Measurements from ENCODE around the gene ZG16B. TPM values are rescaled to one million over a fixed set of nuclear protein-coding genes. Genes with fewer than 3 reads are reported as not detected.

The ZG16B gene
- polyA plus RNA-seq, 1 experiment = 0.10 TPM

DNA sequence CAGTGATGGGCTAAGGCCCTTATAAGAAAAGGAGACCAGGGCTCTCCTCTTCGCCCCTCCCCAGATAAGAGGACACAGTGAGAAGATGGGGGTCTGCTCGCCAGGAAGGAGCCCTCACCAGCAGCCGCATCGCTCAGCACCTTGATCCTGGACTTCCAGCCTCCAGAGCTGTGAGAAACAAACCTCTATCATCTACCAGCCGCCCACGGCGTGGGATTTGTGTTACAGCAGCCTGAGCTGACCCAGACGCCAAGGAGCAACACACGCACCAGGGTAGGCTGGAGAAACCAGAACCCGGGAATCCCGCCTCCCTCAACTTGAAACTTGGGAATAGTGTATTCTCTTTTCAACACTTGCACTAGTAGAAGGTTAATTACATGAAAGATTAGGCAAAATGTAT, 4.2 kb upstream of the ZG16B start:
- TF ChIP-seq, protein P1, sequence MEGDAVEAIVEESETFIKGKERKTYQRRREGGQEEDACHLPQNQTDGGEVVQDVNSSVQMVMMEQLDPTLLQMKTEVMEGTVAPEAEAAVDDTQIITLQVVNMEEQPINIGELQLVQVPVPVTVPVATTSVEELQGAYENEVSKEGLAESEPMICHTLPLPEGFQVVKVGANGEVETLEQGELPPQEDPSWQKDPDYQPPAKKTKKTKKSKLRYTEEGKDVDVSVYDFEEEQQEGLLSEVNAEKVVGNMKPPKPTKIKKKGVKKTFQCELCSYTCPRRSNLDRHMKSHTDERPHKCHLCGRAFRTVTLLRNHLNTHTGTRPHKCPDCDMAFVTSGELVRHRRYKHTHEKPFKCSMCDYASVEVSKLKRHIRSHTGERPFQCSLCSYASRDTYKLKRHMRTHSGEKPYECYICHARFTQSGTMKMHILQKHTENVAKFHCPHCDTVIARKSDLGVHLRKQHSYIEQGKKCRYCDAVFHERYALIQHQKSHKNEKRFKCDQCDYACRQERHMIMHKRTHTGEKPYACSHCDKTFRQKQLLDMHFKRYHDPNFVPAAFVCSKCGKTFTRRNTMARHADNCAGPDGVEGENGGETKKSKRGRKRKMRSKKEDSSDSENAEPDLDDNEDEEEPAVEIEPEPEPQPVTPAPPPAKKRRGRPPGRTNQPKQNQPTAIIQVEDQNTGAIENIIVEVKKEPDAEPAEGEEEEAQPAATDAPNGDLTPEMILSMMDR (IDR thresholded peaks at IDR 0.05; ENCODE audit: insufficient read depth, low read depth, low read length) = no peak
- POLR2A ChIA-PET = no interaction called here
- DNase-seq (ENCODE audit: low read depth) = no peak
- CTCF ChIA-PET = interaction anchor here (1.2 kb wide), 1 partner anchor 12 kb away, joined by 4 read pairs; no protein-coding TSS in a partner anchor
- Histone ChIP-seq H3K36me3 (ENCODE audit: control insufficient read depth, insufficient read depth, low read length) (no peaks in the 10 kb centered on the region), H3K27me3 (ENCODE audit: control insufficient read depth, insufficient read depth, low read length) (peaks cover 39% of the 10 kb centered on the region), H3K4me3 (ENCODE audit: low read depth, low read length) (no peak overlapping the region)

DNA sequence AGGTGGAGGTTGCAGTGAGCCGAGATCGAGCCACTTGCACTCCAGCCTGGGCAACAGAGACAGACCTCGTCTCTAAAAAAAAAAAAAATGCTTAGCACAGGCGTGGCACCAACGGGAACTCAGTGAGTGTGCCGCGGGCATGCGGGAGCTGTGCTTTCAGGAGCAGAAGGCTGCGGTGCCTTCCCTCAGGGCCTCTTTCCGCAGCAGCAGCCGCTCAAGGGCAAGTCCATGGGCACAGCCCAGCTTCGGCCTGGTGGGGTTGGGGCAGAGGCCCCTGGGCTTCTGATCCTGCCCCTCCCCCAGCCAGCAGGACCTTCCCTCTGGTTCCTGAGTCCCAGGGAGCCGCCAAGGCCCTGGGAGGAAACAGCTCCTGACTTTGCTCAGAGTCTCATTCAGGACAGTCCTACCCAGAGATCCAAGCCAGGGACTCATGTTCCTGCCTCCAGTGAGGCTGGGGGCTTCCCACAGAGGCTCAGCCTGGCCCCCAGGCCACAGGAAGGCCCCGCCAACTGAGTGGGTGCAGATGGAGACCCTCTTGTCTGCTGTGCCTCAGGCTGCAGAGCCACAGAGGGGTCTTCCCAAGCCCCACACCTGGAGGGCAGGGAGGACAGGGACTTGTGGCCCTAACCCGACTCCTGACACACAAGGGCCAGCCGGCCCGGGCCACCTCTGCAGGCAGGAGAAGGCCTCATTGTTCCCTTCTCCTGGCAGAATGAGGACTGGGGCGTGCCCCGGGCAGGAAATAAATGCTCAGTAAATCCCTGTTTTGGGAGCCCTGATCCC, 3.3 kb upstream of the ZG16B start:
- POLR2A ChIA-PET = no interaction called here
- Histone ChIP-seq H3K36me3 (ENCODE audit: control insufficient read depth, insufficient read depth, low read length) (no peaks in the 10 kb centered on the region), H3K27me3 (ENCODE audit: control insufficient read depth, insufficient read depth, low read length) (peaks cover 32% of the 10 kb centered on the region), H3K4me3 (ENCODE audit: low read depth, low read length) (no peak overlapping the region)
- no peak for DNase-seq (ENCODE audit: low read depth)
- TF ChIP-seq, protein P1 (IDR thresholded peaks at IDR 0.05; ENCODE audit: insufficient read depth, low read depth, low read length) = no peak
- CTCF ChIA-PET = interaction anchor here (0.6 to 1.2 kb wide), 2 partner anchors 27 to 350 kb away, joined by 3 read pairs; no protein-coding TSS in a partner anchor

DNA sequence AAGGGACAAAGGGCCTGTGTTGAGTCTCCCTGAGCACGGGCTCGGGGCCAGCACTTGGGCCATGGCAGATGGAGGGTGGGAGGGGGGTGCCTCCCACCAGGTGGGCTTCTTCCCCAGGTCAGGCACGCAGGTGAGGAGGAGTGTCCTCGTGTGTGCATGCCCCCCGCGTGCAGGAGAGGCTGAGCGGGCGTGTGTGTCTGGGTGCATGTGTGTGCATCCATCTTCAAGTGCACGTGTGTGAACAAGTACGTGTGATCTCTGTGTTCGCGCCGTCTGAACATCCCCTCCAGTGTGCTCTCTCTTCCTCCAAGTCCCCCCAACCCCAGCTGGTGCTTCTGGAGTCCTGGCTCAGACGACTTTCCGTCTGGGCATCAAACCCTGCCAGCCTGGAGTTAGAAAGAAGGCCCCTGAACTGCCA, 2.7 kb upstream of the ZG16B start:
- DNase-seq (ENCODE audit: low read depth) = no peak
- ChIA-PET POLR2A (no interaction called here), CTCF (interaction anchor here (1.2 kb wide), 1 partner anchor 27 kb away, joined by 3 read pairs; no protein-coding TSS in a partner anchor)
- Histone ChIP-seq H3K27me3 (ENCODE audit: control insufficient read depth, insufficient read depth, low read length) (peaks cover 29% of the 10 kb centered on the region), H3K4me3 (ENCODE audit: low read depth, low read length) (no peak overlapping the region), H3K36me3 (ENCODE audit: control insufficient read depth, insufficient read depth, low read length) (no peaks in the 10 kb centered on the region)
- TF ChIP-seq, protein P1 (IDR thresholded peaks at IDR 0.05; ENCODE audit: insufficient read depth, low read depth, low read length) = no peak

DNA sequence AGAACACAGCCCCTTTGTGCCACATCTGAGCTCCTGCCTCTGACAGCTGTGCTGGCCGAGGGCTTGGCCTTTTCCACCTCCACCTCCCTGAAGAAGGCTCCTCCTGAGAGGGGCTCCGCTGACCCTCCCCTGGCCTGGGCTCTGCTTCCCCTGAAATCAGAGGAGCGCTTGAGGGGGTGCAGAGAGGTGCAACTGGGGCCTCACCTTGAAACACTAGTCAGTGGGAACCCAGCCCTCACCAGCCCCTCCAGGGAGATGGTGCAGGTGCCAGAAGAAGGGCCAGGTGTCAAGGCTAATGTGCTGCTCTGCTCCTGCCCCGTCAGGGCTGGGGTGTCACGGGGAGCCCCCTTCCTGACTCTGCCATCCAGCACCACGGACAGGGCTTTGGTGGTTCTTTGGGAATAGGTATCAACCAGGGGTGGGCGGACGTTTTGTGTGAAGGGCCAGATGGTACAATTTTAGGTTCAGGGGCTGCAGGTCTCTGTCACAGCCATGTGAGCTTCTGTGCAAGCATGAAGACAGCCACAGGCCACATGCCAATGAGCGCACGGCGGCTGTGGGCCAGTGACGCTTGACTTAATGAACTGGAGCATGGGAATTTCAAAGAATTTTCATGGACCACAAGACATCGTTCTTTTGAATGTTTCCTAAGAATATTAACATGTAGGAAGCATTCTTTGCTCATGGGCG, 2.1 kb upstream of the ZG16B start:
- Histone ChIP-seq H3K36me3 (ENCODE audit: control insufficient read depth, insufficient read depth, low read length) (no peaks in the 10 kb centered on the region), H3K27me3 (ENCODE audit: control insufficient read depth, insufficient read depth, low read length) (peaks cover 30% of the 10 kb centered on the region), H3K4me3 (ENCODE audit: low read depth, low read length) (no peak overlapping the region)
- POLR2A ChIA-PET = no interaction called here
- CTCF ChIA-PET = interaction anchor here (1.2 to 1.9 kb wide), 2 partner anchors 11 to 26 kb away, joined by 3 to 11 read pairs; no protein-coding TSS in a partner anchor
- TF ChIP-seq, protein P1 (IDR thresholded peaks at IDR 0.05; ENCODE audit: insufficient read depth, low read depth, low read length) = no peak
- DNase-seq (ENCODE audit: low read depth) = no peak

DNA sequence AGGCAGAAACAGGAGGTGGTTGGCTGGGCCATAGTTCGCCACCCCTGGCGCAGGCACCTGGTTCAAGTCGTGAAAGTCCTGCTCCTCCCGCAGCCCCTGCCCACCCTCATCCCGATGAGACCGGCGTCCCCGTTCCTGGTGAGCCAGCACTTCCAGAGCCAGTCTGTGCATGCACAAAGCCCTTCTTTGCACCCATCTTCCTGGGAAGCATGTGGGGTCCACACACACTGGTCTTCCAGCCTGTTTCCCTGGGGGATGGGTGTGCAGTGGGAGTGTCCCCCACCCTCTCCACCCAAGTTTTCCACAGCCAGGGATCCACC, 1.6 kb upstream of the ZG16B start:
- no peaks in the 10 kb centered on the region for H3K36me3 ChIP-seq (ENCODE audit: control insufficient read depth, insufficient read depth, low read length)
- ChIA-PET CTCF (interaction anchor here (1.9 kb wide), 1 partner anchor 10 kb away, joined by 11 read pairs; no protein-coding TSS in a partner anchor), POLR2A (no interaction called here)
- no peak overlapping the region for H3K4me3 ChIP-seq (ENCODE audit: low read depth, low read length)
- TF ChIP-seq, protein P1 (IDR thresholded peaks at IDR 0.05; ENCODE audit: insufficient read depth, low read depth, low read length) = no peak
- no peak for DNase-seq (ENCODE audit: low read depth)
- peaks cover 30% of the 10 kb centered on the region for H3K27me3 ChIP-seq (ENCODE audit: control insufficient read depth, insufficient read depth, low read length)
